Central memory CD8-positive, alpha-beta T cell (primary cell): ENCODE results near the gene MARVELD1.
"Not testable (repeated sequence)": the region's sequence is repeated elsewhere in the genome, so short reads cannot be mapped to it uniquely, and the experiment has no call there.

Experiments used
- ATAC-seq: fragments of 150-1000 bp; cut with Tn5 transposase; replicated peaks from 2 replicates; pipeline ENCODE4 v1.10.0; 2022; ENCODE audit warnings: mild to moderate bottlenecking, moderate FRiP score, moderate number of reproducible peaks; ENCODE audit not compliant: poor library complexity, severe bottlenecking; ENCODE audit errors: extremely low read depth
- DNase-seq, 2 donors: peaks; one replicate each; pipeline ENCODE4 v3.0.0; 2021; ENCODE audit warnings: low spot score in 2 of 2
- H3K27ac Mint-ChIP-seq: one replicate; pipeline ENCODE4 v1.8.0; 2022; ENCODE audit warnings: low read depth, mild to moderate bottlenecking, moderate library complexity, mixed read lengths
- H3K27me3 Mint-ChIP-seq: one replicate; pipeline ENCODE4 v1.8.0; 2022; ENCODE audit warnings: mixed read lengths
- H3K36me3 Mint-ChIP-seq: one replicate; pipeline ENCODE4 v1.8.0; 2022; ENCODE audit warnings: mild to moderate bottlenecking, moderate library complexity, mixed read lengths; ENCODE audit not compliant: insufficient read depth
- H3K4me1 Mint-ChIP-seq: one replicate; pipeline ENCODE4 v1.8.0; 2022; ENCODE audit warnings: mixed read lengths
- H3K4me3 Mint-ChIP-seq: one replicate; pipeline ENCODE4 v1.8.0; 2022; ENCODE audit warnings: mild to moderate bottlenecking, moderate library complexity, mixed read lengths
- H3K9me3 Mint-ChIP-seq: one replicate; pipeline ENCODE4 v1.8.0; 2022; ENCODE audit warnings: mixed read lengths

Gene MARVELD1

DNA sequence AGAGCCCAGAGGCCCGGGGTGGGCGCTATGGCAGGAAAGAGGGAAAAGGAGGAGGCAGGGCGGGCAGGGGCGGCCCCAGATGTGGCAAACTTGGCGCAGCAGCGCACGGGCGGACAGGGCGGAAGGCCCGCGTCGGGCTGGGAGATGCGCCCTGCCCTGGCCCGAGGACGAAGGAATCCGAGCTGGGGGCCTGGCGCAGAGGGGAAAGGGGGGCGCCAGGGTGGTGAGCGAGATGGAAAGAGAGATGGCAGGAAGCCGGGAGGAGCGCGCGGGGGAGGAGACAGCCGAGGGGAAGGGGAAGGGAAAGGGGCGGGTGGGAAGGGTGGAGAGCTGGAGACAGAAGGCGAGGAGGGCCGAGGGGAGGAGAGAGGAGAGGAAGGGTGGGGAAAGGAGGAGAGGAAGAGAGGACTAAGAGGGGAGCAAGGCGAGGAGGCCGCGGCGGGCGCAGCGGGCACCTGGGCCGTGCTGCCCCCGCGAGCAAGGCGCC, at the start of gene MARVELD1:
MARVELD1 (plus strand) TSS at position 392 of the 487 bp plus-strand sequence. CDS start 147 bp downstream, outside the sequence.
- ATAC-seq (no peak), DNase-seq (no peak)
- Mint-ChIP-seq H3K9me3 (no peaks in the 10 kb centered on the region), H3K27me3 (peaks cover 39% of the 10 kb centered on the region), H3K36me3 (peaks cover 2% of the 10 kb centered on the region), H3K4me3 (peak within 1 kb of the TSS; percentile 87), H3K4me1 (peaks cover 15% of the 10 kb centered on the region), H3K27ac (peak within 1 kb of the TSS; percentile 75)

DNA sequence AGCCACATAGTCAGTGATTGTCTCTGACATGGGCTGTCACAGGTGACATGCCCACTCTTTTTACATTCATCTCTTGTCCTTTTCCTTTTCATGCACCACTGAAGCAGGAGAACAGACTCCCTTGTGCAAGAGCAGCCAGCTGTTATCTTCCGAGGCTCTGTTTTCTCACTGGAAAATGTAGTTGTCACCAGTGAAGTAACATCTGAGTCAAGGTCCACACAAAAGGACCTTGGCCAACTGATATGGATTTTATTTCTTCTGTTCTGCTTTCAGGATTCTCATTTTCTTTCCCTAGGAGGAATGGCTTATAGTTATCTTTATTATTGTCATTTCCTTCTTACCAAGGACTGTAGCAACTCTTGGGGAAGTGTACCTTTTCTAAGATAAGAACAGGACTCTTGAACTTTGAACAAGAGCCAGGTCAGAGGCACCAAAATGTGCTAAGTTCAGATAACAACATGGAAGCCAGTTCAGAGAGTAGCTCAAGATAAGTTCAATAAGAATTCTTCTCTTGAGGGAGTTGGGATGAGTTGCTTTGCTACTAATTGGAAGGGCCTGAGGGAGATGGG, 49.2 kb upstream of the MARVELD1 start:
- Mint-ChIP-seq H3K4me1 (peaks cover 12% of the 10 kb centered on the region), H3K36me3 (peaks cover 39% of the 10 kb centered on the region), H3K9me3 (no peaks in the 10 kb centered on the region), H3K27ac (no peak overlapping the region), H3K4me3 (no peak overlapping the region), H3K27me3 (no peaks in the 10 kb centered on the region)
- no peak for ATAC-seq
- DNase-seq, result no peak

DNA sequence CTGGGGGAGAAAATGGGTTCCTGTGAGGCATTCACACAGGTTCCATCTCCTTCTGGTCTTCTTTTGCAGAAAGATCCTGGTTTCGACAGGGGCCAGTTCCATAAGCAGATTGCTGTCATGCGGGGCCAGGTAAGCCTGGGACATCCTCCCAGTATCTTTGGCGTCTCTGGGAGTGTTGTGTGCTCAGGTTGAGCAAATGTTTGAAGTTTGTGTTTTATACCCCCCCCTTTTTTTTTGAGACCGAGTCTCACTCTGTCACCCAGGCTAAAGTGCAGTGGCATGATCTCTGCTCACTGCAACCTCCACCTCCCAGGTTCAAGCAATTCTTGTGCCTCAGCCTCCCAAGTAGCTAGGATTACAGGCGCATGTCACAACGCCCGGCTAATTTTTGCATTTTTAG, 46.5 kb upstream of the MARVELD1 start:
- no peaks in the 10 kb centered on the region for H3K9me3 Mint-ChIP-seq
- peaks cover 12% of the 10 kb centered on the region for H3K4me1 Mint-ChIP-seq
- no peak overlapping the region for H3K27ac Mint-ChIP-seq
- peaks cover 42% of the 10 kb centered on the region for H3K36me3 Mint-ChIP-seq
- no peak overlapping the region for H3K4me3 Mint-ChIP-seq
- DNase-seq, result no peak
- H3K27me3 Mint-ChIP-seq, result no peaks in the 10 kb centered on the region
- no peak for ATAC-seq

DNA sequence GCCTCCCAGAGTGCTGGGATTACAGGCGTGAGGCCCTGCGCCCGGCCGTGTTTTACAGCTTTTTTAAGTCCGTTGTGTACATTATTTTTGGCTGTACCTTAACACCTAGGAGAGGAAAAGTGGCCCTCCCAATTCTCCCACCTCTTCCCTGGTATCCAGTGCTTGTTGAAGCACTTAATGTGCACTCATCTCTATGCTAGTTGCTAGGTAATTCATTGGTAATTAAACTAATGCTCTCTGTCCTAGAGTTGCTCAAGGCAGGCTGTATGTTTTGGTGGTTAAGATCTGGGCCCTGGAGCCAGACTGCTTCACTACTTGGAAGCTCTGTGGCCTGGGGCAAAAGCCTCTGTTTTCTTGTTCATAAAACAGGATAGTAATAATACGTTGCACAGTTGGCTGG, 46.1 kb upstream of the MARVELD1 start:
- Mint-ChIP-seq H3K9me3 (no peaks in the 10 kb centered on the region), H3K27me3 (no peaks in the 10 kb centered on the region), H3K27ac (no peak overlapping the region), H3K36me3 (peaks cover 44% of the 10 kb centered on the region), H3K4me3 (no peak overlapping the region), H3K4me1 (peaks cover 12% of the 10 kb centered on the region)
- DNase-seq, result no peak
- no peak for ATAC-seq

DNA sequence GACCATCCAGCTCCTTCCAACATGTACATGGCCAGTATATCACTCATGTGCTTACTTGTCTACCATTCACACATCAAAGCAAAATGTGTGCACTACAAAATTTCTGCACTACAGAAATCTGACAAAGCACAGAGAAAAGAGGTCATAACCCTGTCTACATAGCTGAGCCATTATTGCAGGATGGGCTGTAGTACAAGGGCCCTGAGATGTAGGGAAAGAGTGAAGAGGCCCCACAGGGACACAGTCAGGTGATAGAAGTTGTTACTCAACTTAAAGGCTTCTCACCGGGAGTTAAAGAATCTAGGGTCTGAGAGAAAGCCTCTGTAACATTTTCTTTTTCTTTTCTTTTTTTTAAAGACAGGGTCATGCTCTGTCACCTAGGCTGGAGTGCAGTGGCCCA, 44.0 kb upstream of the MARVELD1 start:
- Mint-ChIP-seq H3K36me3 (peaks cover 52% of the 10 kb centered on the region), H3K27ac (no peak overlapping the region)
- DNase-seq, result no peak

DNA sequence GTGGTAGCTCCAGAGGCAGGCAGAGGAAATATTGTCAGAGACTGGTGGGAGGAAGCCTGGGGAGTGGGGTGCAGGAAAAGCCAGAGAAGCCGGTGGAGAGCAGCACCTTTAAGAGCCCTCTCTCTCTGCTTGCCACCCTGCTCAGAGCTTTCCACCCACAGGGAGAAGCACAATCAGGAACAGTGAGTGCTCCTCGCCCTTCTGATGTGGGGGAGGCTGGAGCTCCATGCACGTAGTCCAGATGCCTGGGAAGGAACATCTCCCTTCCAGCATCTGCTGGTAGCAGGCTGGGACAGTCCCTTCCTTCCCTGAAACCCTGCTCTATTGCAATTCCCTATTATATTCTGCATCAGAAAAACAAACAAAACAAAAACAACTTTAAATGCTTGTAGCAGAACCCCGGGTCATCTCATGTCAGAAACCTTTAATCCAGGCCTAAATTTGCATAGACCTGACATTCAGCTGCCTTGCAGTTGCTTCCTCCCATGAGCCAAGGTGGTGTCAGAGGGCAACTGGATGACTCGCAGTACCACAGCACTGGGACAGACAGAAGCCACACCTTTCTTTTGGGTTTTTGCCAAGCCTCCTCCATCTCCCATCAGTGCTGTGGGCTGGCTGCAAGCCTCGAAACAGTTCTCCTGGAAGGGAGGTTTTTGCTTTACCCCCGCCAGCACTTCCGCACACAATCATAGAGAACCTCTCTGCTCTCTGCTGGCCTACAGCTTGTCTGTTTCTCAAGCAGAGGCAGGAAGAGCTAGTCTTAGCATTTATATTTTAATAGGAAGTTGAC, 39.6 kb upstream of the MARVELD1 start:
- Mint-ChIP-seq H3K4me3 (no peak overlapping the region), H3K9me3 (no peaks in the 10 kb centered on the region), H3K4me1 (no peaks in the 10 kb centered on the region), H3K27me3 (no peaks in the 10 kb centered on the region), H3K27ac (no peak overlapping the region), H3K36me3 (peaks cover 54% of the 10 kb centered on the region)
- DNase-seq, result no peak
- no peak for ATAC-seq

More for the DNA sequence above, 44.0 kb upstream of the MARVELD1 start:
- no peaks in the 10 kb centered on the region for H3K27me3 Mint-ChIP-seq
- H3K4me3 Mint-ChIP-seq, result no peak overlapping the region
- peaks cover 12% of the 10 kb centered on the region for H3K4me1 Mint-ChIP-seq
- H3K9me3 Mint-ChIP-seq, result no peaks in the 10 kb centered on the region
- ATAC-seq, result no peak

DNA sequence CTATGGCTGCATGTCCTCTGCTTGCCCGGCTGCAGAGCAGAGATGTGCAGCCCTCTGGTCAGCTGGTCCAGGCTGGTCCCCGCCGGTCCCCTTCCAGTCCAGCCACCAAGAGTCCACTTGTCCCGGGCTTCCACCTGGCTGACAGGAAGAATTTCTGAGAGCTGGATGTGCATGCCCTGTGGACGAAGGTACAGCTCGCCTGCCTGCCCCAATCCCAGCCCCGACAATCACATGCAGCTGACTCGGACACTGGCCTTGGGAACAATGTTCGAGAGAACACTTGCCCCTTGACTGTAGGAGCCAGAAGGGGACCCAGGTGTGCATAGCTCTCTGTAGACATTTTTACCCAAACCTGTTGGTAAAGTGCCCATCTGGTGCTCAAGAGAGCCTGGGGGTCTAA, 38.3 kb upstream of the MARVELD1 start:
- Mint-ChIP-seq H3K4me1 (no peaks in the 10 kb centered on the region), H3K27me3 (no peaks in the 10 kb centered on the region), H3K27ac (no peak overlapping the region), H3K4me3 (no peak overlapping the region), H3K9me3 (no peaks in the 10 kb centered on the region), H3K36me3 (peaks cover 54% of the 10 kb centered on the region)
- ATAC-seq (no peak), DNase-seq (no peak)

DNA sequence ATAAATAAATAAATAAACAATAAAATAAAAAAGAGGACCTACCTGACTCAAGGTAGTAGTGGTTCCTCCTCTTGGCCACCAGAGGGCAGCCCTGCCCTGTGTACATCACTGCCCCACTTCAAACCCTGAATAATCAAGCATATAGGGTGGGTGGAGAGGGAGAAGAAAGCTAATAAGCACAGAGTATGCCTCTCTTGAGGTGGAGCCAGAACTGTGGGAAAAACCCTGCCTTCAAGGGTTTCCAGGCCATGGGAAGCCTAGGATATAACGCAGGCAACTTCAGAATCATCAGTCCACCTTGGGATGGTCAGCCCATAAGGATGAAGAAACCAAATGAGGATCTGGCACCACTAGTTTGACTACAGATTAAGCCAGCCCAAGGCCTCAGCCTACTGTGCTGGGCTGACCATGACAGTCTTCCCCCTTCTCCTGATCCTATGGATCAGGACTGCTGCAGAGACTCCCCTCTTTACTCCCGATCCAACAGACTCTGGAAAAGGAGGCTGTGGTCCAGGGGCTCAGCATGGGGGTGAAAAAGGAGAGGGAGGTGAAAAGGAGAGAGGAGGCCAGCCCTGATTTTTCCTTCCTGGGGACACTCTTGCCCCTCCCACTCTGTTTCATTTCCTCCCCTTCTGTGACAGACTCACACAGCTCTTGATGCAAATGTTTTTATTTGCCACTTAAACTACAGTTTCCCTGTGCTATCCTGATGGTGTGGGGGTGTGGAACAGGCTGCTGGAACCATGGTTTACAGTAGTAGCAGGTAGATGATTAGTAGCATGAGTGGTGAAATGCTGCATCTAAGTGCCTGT, 36.6 kb upstream of the MARVELD1 start:
- no peaks in the 10 kb centered on the region for H3K27me3 Mint-ChIP-seq
- H3K36me3 Mint-ChIP-seq, result peaks cover 42% of the 10 kb centered on the region
- H3K9me3 Mint-ChIP-seq, result no peaks in the 10 kb centered on the region
- H3K4me3 Mint-ChIP-seq, result no peak overlapping the region
- no peak overlapping the region for H3K27ac Mint-ChIP-seq
- peak in 1 of 2 donors; percentile 34 for DNase-seq
- H3K4me1 Mint-ChIP-seq, result no peaks in the 10 kb centered on the region
- ATAC-seq, result peak; percentile 80

DNA sequence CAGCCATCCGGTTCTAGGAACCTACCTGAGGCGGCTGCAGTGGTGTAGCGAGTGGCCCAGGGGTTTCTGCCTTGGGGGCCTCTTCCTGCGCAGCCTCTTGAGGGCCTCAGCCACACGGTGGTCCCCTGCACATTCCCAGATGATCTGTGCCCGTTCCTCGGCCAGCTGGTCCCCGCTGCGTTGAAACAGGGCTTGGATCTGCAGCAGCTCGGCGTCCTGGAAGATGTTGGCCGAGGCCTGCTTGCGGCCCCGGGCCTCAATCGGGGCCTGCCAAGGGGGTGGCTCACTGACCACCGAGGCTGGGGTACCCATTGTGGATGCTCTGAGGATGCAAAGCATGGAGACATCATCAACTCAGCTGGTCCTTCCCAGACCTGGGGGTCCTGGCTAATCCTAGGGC, 33.9 kb upstream of the MARVELD1 start:
- Mint-ChIP-seq H3K4me1 (no peaks in the 10 kb centered on the region), H3K36me3 (peaks cover 21% of the 10 kb centered on the region), H3K4me3 (no peak overlapping the region), H3K27ac (no peak overlapping the region), H3K27me3 (no peaks in the 10 kb centered on the region), H3K9me3 (no peaks in the 10 kb centered on the region)
- DNase-seq, result no peak
- ATAC-seq, result no peak

DNA sequence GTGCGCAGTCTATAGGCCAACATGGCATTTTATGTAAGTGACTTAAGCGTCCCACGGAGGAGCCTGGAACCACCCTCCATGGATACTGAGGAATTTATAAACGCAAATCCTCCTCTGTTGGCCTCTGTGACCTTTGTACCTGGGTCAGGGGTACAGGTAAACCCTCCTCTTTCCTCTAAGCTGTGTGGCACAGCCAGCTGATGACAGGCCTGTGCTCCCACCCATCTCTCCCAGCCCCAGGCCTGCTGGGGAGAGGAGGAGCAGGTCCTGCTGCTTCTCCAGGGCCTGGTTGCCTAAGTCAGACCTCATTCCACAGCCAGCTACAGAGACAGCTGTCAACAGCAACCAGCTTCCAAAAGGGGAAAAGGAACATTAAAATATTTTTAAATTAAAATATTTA, 31.5 kb upstream of the MARVELD1 start:
- H3K27ac Mint-ChIP-seq, result no peak overlapping the region
- no peaks in the 10 kb centered on the region for H3K4me1 Mint-ChIP-seq
- no peaks in the 10 kb centered on the region for H3K9me3 Mint-ChIP-seq
- H3K36me3 Mint-ChIP-seq, result peaks cover 9% of the 10 kb centered on the region
- H3K27me3 Mint-ChIP-seq, result no peaks in the 10 kb centered on the region
- DNase-seq, result no peak
- no peak overlapping the region for H3K4me3 Mint-ChIP-seq
- no peak for ATAC-seq

DNA sequence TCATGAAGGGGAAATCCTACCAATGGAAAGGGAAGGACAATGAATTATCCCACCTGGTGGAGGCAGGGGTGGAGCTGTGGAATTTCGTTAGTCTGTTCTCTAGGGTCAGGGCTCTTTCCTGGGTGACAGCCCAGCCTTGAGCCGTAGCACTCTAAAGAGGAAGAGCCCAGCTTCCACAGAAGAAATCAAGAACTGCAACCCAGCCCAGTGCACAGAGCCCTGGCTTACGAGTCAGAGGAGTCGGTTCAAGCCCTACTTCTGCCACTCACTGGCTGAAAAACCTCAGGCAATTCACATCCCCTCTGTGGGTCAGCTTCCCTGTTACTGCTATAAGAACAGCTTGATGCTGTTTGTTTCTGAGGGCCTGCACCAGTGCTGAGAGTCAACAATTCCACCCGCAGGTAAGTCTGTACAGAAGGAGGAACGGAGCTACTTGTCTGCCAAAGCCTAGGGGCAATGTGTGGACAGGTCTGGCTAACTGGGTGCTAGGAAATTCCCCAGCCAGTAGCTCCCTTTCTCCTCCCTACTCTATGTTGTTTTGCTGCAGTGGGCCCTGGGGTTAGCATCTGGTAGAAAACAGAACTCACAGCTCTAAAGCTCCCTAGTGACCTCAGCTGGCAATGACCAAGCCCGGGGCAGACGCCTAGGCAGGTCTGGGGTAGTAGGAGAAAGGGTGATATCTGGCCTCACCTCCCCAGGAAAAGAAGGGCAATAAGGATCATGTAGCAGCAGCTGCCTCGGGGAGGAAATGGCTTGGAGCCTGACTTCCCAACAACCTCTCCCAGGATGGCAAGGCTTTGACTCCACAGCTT, 29.8 kb upstream of the MARVELD1 start:
- no peak overlapping the region for H3K27ac Mint-ChIP-seq
- peaks cover 5% of the 10 kb centered on the region for H3K36me3 Mint-ChIP-seq
- no peaks in the 10 kb centered on the region for H3K27me3 Mint-ChIP-seq
- no peak for DNase-seq
- H3K4me1 Mint-ChIP-seq, result peaks cover 8% of the 10 kb centered on the region
- ATAC-seq, result no peak
- H3K4me3 Mint-ChIP-seq, result no peak overlapping the region
- H3K9me3 Mint-ChIP-seq, result no peaks in the 10 kb centered on the region

DNA sequence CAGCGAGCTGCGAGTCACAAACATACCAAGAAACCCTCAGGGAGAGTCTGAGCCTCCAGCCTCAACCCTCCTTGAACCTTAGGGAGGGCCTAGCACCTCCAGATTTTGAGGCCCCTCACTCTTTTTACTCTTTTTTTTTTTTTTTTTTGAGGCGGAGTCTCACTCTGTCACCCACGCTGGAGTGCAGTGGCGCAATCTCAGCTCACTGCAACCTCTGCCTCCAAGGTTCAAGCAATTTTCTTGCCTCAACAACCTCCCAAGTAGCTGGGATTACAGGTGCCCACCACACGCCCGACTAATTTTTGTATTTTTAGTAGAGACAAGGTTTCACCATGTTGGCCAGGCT, 29.2 kb upstream of the MARVELD1 start:
- DNase-seq, H3K27ac Mint-ChIP-seq, H3K27me3 Mint-ChIP-seq, H3K4me1 Mint-ChIP-seq, H3K4me3 Mint-ChIP-seq, H3K36me3 Mint-ChIP-seq, ATAC-seq, H3K9me3 Mint-ChIP-seq: not testable (repeated sequence)
